C4-2B (cell line): ENCODE measurements around the gene ZG16B.

Source experiments
- ZFX ChIP-seq: fragments of 450-650 bp; IDR thresholded peaks from 2 replicates; pipeline ENCODE4 v1.6.1; 2017
- TF ChIP-seq, protein P1 (sequence below): fragments of 450-650 bp; conservative IDR thresholded peaks from 2 replicates; pipeline ENCODE4 v1.5.1; 2017; ENCODE audit warnings: mild to moderate bottlenecking

DNA sequence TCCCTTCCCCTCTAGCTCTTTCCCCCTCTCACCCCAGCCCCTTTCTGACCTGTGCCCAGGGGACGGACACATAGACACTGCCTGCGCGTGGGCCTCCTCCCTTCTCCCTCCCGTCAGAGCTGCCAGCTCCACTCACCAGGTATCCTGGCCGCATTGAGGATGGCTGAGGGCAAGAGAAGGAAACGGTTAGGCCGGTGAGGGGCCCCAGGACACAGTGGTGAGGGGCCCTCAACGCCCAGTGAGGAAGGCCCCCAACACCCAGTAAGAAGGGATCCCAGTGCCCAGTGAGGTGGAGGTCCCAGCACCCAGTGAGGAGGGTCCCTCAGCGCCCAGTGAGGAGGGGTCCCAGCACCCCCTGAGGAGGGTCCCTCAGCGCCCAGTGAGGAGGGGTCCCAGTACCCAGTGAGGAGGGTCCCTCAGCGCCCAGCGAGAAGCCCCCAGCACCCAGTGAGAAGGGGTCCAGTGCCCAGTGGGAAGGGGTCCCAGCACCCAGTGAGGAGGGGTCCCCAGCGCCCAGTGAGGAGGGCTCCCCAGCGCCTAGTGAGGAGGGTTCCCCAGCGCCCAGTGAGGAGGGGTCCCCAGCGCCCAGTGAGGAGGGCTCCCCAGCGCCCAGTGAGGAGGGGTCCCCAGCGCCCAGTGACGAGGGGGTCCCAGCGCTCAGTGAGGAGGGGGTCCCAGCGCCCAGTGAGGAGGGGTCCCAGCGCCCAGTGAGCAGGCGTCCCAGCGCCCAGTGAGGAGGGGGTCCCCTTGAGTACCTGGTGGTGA, 26.8 kb downstream of the ZG16B start:
- TF ChIP-seq, protein P1, sequence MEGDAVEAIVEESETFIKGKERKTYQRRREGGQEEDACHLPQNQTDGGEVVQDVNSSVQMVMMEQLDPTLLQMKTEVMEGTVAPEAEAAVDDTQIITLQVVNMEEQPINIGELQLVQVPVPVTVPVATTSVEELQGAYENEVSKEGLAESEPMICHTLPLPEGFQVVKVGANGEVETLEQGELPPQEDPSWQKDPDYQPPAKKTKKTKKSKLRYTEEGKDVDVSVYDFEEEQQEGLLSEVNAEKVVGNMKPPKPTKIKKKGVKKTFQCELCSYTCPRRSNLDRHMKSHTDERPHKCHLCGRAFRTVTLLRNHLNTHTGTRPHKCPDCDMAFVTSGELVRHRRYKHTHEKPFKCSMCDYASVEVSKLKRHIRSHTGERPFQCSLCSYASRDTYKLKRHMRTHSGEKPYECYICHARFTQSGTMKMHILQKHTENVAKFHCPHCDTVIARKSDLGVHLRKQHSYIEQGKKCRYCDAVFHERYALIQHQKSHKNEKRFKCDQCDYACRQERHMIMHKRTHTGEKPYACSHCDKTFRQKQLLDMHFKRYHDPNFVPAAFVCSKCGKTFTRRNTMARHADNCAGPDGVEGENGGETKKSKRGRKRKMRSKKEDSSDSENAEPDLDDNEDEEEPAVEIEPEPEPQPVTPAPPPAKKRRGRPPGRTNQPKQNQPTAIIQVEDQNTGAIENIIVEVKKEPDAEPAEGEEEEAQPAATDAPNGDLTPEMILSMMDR, result no peak
- TF ChIP-seq ZFX, result no peak
